Fibroblast of villous mesenchyme (primary cell): ENCODE measurements around the gene ALDH1L2. TPM values are rescaled to one million over a fixed set of nuclear protein-coding genes. Genes with fewer than 3 reads are reported as not detected.
"Not testable (repeated sequence)": the region's sequence is repeated elsewhere in the genome, so short reads cannot be mapped to it uniquely, and the experiment has no call there.

Experiments used
- DNase-seq: peaks from one replicate; pipeline ENCODE4 v3.0.0-alpha.2; 2010; ENCODE audit warnings: low read depth
- H3K4me3 ChIP-seq: 2 replicates; pipeline ENCODE4 v1.5.1; 2011; ENCODE audit warnings: low read depth, mild to moderate bottlenecking, low read length
- CTCF ChIP-seq: IDR thresholded peaks from 2 replicates; pipeline ENCODE4 v1.5.1; 2012; ENCODE audit warnings: low read depth, mild to moderate bottlenecking, low read length; ENCODE audit not compliant: insufficient read depth
- total RNA-seq: library from RNA; depleted of rRNA; stranded (reverse); fragments of >200 nt; gene quantifications from 2 replicates; pipeline ENCODE4 v1.2.3, GENCODE V29; 2012

The ALDH1L2 gene
- total RNA-seq, 1 donor: 23.3 TPM

DNA sequence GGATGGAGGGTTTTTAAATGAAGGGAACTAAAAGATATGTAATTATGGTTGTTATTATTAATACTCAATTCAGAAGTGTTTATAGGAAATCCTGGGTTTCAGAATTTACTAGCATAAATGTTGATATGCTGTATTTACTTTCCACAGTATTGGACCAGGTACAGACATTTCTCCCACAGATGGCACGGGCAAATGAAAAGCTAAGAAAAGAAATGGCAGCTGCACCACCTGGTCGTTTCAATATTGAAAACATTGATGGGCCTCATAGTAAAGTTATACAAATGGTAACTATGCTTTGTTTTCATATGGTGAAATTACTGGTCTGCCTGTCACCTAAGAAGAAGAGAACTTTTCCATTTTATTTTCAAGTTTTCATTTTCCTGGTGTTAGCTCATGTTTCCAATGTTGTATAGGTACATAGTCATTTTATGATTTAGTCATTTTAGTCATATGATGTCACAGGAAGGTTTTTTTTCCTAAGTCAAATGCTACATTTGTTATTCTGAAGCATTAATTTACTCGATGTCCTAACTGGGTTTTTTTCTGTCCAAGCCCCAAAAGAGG, 92.6 kb downstream of the ALDH1L2 start:
- no peak overlapping the region for H3K4me3 ChIP-seq
- DNase-seq: no peak
- no peak for TF ChIP-seq CTCF

- H3K4me3 ChIP-seq: no peak overlapping the region
- no peak for TF ChIP-seq CTCF
- DNase-seq: no peak
Observed at GRCh38 chr12:104990950-104991349, 93.3 kb downstream of the ALDH1L2 start.

GRCh38 chr12:104986022-104986941, 98.0 kb downstream of the ALDH1L2 start, which contains the start of gene NOPCHAP1:
NOPCHAP1 (plus strand) TSS chr12:104986316; CDS start chr12:104986353, 37 bp downstream.
- TF ChIP-seq CTCF: no peak
- DNase-seq: peak; percentile 80
- H3K4me3 ChIP-seq: peak within 1 kb of the TSS; percentile 84

- peak; percentile 5 for TF ChIP-seq CTCF
- DNase-seq: no peak
- H3K4me3 ChIP-seq: no peak overlapping the region
Observed at GRCh38 chr12:104985206-104985605, 99.1 kb downstream of the ALDH1L2 start.

GRCh38 chr12:104977688-104978087, 106.6 kb downstream of the ALDH1L2 start:
- not testable (repeated sequence) for H3K4me3 ChIP-seq, DNase-seq

DNA sequence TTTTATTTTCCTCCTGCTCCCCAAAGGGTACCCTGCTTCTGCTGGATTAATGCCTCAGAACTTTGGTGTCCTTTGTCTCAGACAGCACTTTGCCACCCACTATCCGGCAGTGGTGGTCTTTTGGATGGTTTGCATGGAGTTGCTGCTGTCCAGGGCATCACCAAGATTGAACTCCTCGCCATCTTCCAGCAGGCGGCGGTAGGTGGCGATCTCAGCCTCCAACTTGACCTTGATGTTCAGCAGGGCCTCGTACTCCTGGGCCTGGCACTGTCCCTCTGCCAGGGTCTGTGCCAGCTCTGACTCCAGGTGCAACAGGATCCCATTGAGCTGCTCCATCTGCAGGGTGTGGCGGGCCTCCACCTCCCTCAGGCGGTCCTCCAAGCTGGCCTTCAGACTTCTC, 107.6 kb downstream of the ALDH1L2 start:
- no peak overlapping the region for H3K4me3 ChIP-seq
- no peak for TF ChIP-seq CTCF
- DNase-seq: no peak

DNA sequence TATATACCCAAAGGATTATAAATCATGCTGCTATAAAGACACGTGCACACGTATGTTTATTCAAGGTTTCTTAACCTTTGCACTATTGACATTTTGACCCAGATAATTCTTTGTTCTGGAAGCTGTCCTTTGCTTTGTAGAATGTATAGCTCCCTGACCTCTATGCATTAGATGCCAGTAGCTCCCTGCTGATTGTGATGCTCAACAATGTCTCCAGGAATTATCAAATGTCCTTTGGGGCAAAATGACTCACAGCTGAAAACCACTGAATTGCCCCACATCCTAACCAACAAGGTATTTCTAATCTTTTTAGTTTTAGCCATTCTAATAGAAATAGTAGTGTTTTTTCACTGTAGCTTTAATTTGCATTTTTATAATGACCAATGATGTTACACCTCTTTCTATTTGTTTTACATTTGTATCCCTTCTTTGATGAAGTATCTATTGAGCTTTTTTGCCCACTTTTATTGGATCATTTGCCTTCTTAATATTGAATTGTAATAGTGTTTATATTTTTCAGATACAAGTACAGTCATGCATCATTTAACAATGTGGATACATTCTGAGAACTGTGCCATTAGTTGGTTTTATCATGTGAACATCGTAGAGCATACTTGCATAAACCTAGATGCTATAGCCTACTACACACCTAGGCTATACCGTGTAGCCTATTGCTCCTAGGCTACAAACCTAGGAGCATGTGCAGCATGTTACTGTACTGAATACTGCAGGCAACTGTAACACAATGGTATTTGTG, 108.5 kb downstream of the ALDH1L2 start:
- no peak for DNase-seq
- no peak for TF ChIP-seq CTCF
- H3K4me3 ChIP-seq: no peak overlapping the region
